NCI-H510A treated with DMSO at 0.1 percent for 48 hours (cell line): ENCODE data around the gene TMEM171.

ENCODE experiments used
- DNase-seq: peaks from one replicate; lab custom pipeline; 2025; lab: John Stamatoyannopoulos, UW

TMEM171 gene

DNA sequence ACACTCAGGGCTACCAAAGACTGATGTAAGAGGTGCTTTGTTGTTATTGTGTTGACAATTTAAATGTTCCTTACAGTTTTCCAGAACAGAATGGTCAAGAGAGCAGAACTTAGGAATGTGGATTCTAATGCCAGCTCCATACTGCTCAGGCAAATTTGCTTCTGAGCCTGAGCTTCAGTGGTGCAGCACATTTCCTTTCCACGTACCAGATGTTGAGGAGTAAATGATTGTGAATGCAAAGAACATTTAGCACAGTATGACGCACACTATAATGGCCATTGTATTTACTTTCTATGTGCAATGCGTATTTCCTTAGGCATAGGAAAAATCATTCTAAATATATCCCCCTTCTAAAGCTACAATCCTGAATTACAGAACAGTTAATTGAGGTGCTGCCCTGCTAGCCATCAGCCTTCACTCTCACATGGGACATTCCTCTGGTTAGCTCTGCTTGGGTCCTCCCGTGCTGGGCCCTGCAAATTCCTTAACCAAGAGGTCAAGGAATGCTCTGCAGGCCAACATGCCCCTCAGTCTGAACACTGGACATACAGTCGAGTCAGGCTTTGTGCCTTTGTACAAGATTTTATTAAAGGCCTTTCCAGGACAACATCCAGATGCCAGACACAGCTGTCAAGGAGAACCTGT is 31.5 kb downstream of the TMEM171 start:
- DNase-seq = no peak

DNA sequence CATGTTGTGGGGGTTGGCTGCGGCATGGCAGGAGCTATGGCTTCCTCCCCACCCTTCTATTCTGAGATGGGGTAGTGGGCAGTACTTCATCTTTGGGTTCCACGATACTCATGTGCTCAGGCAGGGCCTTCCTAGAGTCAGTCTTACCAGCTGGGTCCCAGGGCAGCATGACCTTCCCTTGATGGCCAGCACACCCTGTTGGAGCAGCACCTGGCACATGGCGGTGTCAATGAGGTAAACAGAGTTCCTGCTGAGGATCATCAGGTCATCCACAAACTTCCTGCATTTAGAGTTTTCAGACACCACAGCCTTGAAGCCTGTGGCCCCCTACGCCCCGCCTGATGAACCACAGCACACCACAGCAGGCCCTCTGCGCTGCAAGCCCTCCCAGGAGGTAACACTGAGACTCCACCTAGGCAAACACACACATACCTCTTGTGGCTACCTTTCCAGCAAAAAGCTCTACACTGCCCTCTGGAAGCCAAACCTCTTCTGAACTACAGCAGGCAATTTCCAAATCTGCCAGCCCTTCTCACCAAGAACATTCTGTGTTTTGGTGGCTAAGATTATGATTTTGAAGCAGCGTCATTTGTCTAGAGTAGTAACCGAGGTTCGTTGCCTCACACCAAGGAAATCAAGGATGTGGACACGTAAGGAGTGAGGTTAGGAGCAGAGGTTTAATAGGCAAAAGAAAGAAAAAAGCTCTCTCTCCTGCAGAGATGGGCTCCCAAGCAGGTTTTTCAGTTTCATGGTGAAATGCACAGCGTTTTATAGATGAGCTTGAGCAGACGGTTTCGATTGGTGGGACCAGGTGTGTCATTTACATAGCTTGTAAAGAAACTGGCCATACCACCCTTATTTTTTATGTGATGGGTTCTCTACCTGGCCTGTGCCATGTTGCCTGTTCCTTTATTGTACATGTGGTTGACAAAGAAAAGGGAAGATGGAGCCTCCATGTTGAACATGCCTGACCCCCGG is 32.3 kb downstream of the TMEM171 start:
- DNase-seq = peak; percentile 18

DNA sequence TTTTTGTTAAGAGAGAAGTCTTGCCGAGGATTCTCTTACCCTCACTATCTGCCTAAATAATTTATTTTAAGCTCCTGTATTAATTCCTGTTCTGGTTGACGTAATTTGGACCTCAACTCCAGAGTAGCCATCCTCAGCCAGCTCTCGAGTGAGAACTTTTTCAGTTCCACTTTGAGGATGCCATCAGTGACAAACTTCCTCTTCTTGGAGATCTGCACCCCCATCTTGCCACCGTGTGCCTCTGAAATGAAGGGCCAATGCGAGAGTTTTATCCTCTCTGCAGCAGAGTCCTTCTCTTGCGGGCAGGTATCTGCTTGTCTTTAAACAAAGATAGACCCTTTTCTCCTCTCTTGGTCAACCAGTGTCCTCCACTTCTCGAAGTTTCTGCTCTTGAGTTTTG is 33.1 kb downstream of the TMEM171 start:
- no peak for DNase-seq

DNA sequence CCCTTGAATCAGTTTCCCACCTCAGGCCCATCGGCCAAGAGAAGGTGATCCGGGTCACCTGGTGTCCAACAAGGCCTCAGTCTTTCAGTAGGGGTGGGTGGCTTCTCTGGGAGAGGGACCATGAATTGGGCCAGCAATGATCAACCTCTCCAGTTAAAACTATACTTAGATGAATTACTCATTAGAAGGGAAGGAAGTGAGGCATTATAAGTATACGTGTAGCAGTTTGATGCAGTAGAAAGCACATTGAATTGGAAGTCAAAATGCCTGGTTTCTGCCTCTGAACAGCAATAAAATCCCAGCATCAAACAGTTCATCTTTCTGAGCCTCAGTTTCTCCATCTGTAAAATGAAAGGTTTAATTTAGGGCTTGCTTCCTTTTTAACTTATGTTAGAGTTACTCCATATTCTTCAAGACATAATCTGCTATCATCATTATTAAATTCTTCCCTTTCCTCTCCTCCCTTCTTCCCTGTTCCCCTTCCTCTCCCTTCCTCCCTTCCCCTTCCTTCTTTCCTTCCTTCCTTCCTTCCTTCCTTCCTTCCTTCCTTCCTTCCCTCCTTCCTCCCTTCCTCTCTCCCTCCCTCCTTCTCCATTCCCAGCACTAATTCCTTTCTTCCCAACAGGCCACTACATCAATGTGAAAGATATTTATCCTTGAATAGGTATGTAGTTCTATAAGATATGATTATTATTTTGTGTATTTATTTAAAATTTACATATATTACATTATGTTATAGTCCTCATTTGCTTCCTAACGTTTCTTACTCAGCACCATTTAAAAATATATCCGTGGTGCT is 34.0 kb downstream of the TMEM171 start:
- no peak for DNase-seq

DNA sequence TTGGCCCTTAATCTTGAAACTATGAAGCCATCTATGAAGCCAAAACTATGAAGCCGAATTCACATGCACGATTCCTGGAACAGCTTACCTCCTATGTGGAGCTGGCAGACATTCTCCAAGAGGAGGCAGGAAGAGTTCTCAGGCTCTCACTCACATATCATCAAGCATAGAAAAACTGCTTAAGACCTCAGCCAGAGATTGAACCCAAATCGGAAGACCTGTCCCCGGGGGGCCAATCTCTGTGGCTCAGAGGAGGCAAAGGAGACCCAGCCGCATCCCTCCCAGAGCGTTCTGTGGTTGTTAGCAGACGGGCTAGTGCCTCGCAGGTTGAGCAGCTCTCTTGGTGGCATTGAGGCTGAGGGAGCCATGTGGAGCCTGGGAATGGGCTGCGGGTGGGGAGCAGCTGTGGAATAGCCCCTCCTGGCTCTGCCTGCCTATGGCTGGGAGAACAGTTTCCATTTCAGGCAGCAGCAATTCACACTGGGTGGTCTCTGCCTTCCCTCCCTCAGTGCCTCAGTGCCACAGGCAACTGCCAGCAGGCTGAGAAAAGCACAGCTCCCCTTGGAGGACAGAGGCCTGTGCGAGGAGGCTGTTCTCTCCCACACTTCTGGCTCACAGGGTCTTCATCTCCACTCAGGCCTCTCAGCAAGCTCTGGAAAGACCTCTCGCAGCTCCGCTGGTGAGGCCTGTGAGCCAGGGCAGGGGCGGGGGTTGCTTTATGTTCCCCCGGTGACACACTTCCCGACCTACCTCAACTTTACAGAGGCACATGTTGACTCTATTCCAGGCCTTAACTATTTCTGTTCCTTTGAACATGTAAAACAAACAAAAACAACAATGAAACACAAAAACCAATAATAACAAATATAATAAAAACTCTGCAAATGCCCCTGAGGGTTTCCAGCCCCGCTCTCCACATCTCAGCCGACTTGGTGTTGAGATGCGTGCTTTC is 35.2 kb downstream of the TMEM171 start:
- DNase-seq = no peak

DNA sequence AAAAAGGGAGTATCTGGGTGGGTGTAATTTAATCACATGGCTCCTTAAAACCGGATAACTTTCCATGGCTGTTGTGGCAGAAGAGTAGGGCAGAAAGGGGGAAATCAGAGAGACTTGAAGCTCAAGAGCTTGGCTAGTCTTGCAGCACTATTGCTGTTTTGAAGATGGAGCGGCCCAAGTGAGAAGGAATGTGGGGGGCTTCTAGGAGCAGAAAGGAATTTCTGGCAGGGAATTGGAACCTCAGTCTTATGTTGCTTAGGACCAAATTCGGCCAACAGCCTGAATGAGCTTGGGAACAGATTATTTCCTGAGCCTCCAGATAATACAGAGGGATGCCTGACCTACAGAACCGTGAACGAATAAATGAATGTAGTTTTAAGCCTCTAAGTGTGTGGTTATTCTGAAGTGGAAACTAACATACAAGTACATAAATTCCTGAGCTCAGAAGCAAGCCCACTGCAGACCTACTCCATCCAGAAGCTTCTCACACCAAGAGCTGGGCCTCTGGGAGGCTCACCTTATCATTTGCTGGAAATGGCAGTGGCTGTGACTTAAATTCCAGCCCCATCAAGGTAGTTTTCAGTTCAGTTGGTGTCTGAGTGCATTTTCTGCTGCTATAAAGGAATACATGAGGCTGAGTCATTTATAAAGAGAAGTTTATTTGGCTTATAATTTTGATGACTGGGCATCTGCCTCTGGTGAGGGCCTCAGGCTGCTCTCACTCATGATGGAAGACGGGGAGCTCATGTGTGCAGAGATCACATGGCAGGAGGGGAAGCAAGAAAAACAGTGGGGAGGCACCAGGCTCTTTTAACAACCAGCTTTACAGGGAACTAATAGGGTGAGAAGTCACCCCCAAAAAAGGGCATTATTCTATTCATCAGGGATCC is 37.3 kb downstream of the TMEM171 start:
- DNase-seq = no peak

DNA sequence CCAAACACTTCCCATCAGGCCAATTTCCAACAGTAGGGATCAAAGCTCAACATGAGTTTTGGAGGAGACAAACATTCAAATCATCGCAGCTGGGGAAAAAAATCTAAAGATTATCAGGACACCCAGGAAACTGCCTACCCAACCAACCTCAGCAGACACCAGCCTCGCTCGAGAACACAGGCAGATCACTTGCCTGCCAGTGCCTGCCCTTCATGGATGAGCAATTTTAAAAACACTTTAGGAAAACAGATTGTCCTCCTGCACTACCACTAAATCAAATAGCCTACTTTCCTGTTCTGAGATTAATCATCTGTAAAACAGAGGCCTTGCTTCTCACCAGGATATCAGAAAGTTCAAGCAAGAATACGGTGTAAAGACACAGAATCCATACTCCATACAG is 37.9 kb downstream of the TMEM171 start:
- DNase-seq = peak; percentile 37

DNA sequence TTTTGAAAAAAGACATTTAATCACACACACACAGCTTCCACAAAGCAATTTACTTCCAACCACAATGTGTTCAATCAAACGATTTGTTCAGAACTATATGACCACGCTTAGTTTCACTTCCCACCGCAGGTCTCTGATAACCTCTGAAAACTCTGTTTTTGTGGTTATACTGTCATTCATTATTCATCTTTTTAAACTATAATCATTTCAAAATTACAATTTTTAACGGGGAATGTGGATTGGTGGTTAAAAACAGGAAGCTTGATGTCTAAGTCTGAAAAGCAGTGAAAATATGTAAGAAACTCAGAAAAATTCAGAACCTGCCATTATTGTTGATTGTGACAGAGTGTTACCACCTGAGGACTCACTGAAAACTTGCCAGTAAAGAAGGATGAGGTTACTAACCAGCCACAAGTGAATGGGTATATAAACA is 39.9 kb downstream of the TMEM171 start:
- no peak for DNase-seq

DNA sequence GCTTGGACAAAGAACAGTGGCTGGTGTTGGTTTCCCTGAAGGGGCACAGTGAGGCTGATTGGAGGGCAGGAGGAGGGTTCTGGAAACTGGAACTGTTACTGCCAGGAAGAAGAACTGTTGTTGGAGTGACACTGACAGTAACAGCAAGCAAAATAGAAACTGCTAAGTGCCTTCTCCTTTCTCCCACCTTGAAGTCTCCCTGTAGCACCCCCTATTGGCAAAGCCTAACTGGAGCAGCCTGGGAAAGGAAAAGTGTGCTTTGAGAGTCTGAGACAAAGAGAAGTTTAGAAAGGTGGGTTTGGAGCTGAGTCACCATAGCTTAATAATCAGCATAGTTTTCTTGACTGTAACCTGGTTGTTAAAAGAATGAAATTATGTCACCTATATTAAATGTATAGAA is 50.1 kb downstream of the TMEM171 start:
- DNase-seq = no peak

DNA sequence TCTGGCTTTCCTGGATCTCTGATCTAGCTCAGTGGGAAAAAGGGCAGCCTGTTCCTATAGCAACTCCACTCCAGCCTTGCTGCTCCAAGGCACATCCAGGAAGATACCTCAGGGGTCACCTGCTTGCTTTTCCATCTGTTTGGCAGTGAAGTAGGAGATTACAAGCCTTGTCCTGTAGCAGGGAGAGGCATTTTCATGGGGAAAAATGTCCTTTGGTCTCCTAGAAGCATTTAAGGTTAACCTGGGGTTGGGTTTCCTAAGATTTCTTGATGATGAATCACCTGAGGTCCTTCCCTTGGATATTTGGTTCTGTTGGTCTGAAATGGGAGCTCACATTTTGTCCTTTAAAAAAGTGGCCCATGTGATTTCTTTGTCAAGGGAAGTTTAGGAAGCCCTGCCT is 51.1 kb downstream of the TMEM171 start:
- no peak for DNase-seq

DNA sequence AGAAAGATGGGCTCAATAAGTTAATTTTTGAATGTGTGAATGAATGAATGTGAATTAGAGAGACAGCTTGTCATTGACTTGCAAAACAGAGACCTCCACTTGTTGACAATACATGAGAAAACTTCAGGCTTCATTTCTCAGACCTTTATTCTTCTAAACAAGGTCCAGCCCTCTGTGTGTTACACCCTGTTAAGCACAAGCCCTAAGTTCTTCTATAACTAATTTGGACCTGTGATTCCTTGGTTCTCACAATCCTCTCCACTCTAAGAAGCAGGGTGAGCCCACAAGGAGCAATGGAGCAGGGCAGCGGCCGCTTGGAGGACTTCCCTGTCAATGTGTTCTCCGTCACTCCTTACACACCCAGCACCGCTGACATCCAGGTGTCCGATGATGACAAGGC is 52.6 kb downstream of the TMEM171 start, which contains the start of gene TMEM174:
TMEM174 (plus strand) TSS at position 243 of the 400 bp plus-strand sequence; CDS start at position 294, 51 bp downstream.
- DNase-seq = no peak

DNA sequence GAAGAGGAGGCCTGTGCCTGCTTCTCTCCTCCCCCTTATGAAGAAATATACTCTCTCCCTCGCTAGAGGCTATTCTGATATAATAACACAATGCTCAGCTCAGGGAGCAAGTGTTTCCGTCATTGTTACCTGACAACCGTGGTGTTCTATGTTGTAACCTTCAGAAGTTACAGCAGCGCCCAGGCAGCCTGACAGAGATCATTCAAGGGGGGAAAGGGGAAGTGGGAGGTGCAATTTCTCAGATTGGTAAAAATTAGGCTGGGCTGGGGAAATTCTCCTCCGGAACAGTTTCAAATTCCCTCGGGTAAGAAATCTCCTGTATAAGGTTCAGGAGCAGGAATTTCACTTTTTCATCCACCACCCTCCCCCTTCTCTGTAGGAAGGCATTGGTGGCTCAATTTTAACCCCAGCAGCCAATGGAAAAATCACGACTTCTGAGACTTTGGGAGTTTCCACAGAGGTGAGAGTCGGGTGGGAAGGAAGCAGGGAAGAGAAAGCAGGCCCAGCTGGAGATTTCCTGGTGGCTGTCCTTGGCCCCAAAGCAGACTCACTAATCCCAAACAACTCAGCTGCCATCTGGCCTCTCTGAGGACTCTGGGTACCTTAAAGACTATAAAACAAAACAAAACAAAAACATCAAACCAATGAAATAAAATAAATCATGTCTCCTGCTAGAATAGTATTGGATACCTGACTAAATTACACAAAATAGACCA is 53.9 kb downstream of the TMEM171 start:
- no peak for DNase-seq

DNA sequence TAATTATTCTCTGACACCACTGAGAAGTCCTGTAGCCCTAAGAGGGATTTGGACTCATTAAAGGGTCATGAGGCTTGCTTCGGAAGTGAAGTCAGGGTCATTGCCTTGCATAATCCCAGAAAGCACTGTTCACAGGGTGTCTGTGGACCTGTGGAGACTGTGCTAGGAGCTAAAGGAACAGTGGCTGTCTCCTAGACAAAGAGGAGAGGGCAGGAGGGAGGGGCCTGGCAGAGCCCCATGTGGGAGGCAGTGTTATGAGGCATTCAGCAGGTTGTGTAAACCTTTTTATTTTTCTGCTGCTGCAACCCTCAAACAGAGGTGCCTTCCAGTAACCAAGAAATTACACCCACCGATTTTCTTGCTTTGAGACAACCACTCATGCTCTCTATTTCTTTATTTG is 55.9 kb downstream of the TMEM171 start:
- DNase-seq = no peak

DNA sequence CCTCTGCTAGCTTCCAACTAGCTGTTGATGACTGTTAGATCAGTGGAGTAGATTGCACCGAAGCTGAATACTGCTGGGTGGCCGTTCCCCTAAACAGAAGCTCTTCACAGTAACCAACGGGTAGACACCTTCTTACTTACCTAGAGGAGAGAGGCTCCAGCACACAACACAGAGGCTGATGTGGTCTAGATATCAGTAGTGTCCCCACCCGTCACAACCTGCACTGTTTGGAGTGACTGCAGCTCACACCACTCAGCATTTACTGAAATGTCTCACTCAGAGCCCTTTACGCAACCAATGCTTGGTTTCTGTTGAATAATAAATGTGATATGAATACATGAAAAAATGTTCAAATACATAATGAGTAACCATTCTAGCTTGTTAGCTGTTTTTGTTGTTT is 57.9 kb downstream of the TMEM171 start:
- no peak for DNase-seq

DNA sequence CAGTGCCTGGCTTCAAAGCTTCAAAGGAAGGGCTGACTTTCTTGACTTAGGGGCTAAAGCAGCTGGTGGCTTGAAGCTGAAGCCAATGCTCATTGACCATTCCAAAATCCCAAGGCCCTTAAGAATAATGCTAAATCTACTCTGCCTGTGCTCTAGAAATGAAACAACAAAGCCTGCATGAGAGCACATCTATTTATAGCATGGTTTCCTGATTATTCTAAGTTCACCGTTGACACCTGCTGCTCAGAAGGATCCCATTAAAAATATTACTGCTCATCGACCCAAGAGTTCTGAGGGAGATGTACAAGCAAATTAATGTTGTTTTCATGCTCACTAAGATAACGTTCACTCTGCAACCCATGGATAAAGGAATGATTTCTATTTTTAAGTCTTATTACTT is 59.4 kb downstream of the TMEM171 start:
- DNase-seq = peak; percentile 3

DNA sequence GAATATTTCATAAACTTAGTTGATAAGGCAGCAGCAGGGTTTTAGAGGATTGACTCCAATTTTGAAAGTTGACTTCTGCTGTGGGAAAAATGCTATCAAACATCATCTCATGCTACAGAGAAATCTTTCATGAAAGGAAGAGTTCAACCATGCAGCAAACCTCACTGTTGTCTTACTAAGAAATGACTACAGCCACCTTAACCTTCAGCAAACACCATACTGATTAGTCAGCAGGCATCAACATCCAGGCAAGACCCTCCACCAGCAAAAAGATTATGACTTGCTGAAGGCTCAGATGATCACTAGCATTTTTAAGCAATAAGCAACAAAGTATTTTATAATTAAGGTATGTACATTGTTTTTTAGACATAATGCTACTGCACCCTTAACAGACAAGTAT is 60.2 kb downstream of the TMEM171 start:
- DNase-seq = no peak
